ENCODE measurements around the gene VEGFC. TPM values are rescaled to one million over a fixed set of nuclear protein-coding genes. Genes with fewer than 3 reads are reported as not detected.

The VEGFC gene
- total RNA-seq, 2 donors from 2014 or later: 4.0 to 7.0 TPM

DNA sequence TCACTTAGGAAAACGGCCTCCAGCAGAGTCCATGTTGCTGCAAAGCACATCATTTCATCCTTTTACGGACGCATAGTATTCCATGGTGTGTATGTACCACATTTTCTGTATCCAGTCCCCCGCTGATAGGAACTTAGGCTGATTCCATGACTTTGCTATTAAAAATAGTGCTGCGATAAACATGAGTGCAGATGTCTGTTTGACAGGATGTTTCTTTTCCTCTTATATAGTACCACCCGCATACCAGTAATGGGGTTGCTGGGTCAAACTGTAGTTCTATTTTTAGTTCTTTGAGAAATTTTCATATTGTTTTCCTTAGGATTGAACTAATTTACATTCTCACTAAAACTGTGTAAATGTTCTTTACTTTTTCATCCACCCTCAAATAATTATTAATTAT lies 50.5 kb downstream of the VEGFC start:
- intact Hi-C loops (cut with DNase I): no loop called here
- no peaks in the 10 kb centered on the region for H3K9me3 ChIP-seq
- 91% methylated on average over 6 of the region's 6 CpGs for WGBS
- H3K36me3 ChIP-seq: no peaks in the 10 kb centered on the region
- no peak overlapping the region for H3K27ac ChIP-seq
- no peak for DNase-seq (ENCODE audit: low spot score)
- TF ChIP-seq POLR2AphosphoS5 (IDR thresholded peaks at IDR 0.05) (no peak), POLR2A (IDR thresholded peaks at IDR 0.05) (no peak)
- TF ChIP-seq, protein P1, sequence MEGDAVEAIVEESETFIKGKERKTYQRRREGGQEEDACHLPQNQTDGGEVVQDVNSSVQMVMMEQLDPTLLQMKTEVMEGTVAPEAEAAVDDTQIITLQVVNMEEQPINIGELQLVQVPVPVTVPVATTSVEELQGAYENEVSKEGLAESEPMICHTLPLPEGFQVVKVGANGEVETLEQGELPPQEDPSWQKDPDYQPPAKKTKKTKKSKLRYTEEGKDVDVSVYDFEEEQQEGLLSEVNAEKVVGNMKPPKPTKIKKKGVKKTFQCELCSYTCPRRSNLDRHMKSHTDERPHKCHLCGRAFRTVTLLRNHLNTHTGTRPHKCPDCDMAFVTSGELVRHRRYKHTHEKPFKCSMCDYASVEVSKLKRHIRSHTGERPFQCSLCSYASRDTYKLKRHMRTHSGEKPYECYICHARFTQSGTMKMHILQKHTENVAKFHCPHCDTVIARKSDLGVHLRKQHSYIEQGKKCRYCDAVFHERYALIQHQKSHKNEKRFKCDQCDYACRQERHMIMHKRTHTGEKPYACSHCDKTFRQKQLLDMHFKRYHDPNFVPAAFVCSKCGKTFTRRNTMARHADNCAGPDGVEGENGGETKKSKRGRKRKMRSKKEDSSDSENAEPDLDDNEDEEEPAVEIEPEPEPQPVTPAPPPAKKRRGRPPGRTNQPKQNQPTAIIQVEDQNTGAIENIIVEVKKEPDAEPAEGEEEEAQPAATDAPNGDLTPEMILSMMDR (IDR thresholded peaks at IDR 0.05): no peak
- no peak overlapping the region for H3K4me3 ChIP-seq
- H3K4me1 ChIP-seq (replicated peaks): no peaks in the 10 kb centered on the region
- H3K27me3 ChIP-seq (replicated peaks; ENCODE audit: insufficient read depth): no peaks in the 10 kb centered on the region

DNA sequence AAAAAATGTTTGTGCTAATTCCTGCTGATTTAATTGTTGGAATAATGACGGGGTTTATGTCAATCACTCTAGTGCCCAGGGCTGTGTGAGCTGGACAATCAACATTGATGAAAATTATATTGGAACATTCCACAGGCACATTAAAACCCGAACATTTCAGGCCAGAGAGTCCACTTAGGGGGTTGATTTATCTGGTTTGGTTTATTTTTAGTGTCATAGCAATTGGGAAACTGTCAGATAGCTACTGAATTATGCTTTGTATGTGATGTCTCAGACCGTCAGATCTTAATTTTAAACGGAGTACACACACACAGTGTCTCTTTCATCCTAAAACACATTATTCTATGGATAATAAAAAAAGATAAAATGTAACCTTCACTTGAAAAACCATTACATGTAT lies 51.5 kb downstream of the VEGFC start:
- Histone ChIP-seq H3K27me3 (replicated peaks; ENCODE audit: insufficient read depth) (no peaks in the 10 kb centered on the region), H3K36me3 (no peaks in the 10 kb centered on the region), H3K9me3 (no peaks in the 10 kb centered on the region), H3K27ac (no peak overlapping the region), H3K4me3 (no peak overlapping the region), H3K4me1 (replicated peaks) (no peaks in the 10 kb centered on the region)
- no peak for DNase-seq (ENCODE audit: low spot score)
- intact Hi-C loops (cut with DNase I): no loop called here
- TF ChIP-seq, protein P1 (IDR thresholded peaks at IDR 0.05): no peak
- TF ChIP-seq POLR2A (IDR thresholded peaks at IDR 0.05) (no peak), POLR2AphosphoS5 (IDR thresholded peaks at IDR 0.05) (no peak)
- WGBS: 34% methylated on average over 4 of the region's 4 CpGs

DNA sequence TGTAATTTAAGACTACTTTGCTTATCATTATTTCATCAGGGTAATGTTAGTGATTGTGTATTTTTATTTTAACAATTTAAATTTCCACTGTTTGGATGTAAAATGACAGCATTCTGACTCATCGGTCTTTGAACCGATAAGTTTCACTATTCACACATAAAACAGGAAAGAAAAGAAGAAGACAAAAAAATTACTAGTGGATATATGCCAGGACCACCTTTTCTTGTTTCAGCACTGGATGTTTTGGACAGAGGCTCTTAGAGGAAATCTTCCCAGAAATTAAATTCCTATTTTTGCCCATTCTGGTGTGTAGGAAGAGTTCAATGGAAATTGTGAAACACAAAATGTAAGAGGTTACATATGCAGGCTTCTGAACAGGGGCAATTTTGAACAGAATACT lies 57.4 kb downstream of the VEGFC start:
- WGBS: 67% methylated on average over 2 of the region's 2 CpGs

DNA sequence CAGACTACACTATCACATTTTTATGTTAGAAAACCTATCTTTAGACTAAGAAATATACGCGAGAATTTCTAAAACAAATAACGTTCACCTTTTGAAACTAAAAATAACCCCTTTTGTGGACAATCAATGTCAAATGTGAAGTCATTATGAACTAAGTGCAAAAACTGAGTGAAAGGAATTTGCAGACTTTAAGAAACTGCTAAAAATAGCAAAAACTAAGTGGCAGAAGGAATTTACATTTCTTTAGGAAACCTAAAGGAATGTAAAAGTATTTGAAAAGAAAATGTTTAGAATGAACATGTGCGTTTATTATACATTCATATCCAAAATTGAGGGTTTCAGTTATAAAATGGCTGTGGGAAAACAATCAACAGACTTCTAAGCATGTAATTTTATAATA lies 58.3 kb downstream of the VEGFC start:
- no peaks in the 10 kb centered on the region for H3K4me1 ChIP-seq (replicated peaks)
- H3K27ac ChIP-seq: no peak overlapping the region
- intact Hi-C loops (cut with DNase I): no loop called here
- no peak overlapping the region for H3K4me3 ChIP-seq
- H3K36me3 ChIP-seq: no peaks in the 10 kb centered on the region
- H3K9me3 ChIP-seq: no peaks in the 10 kb centered on the region
- 73% methylated on average over 4 of the region's 4 CpGs for WGBS
- no peak for DNase-seq (ENCODE audit: low spot score)
- H3K27me3 ChIP-seq (replicated peaks; ENCODE audit: insufficient read depth): no peaks in the 10 kb centered on the region
- TF ChIP-seq POLR2AphosphoS5 (IDR thresholded peaks at IDR 0.05) (no peak), POLR2A (IDR thresholded peaks at IDR 0.05) (no peak)
- TF ChIP-seq, protein P1 (IDR thresholded peaks at IDR 0.05): no peak

More for the DNA sequence above, 57.4 kb downstream of the VEGFC start:
- TF ChIP-seq, protein P1 (IDR thresholded peaks at IDR 0.05): no peak
- TF ChIP-seq POLR2AphosphoS5 (IDR thresholded peaks at IDR 0.05): no peak
- Histone ChIP-seq H3K36me3 (no peaks in the 10 kb centered on the region), H3K4me1 (replicated peaks) (no peaks in the 10 kb centered on the region), H3K9me3 (no peaks in the 10 kb centered on the region), H3K27me3 (replicated peaks; ENCODE audit: insufficient read depth) (no peaks in the 10 kb centered on the region), H3K27ac (no peak overlapping the region), H3K4me3 (no peak overlapping the region)
- DNase-seq (ENCODE audit: low spot score): no peak
- intact Hi-C loops (cut with DNase I): no loop called here

DNA sequence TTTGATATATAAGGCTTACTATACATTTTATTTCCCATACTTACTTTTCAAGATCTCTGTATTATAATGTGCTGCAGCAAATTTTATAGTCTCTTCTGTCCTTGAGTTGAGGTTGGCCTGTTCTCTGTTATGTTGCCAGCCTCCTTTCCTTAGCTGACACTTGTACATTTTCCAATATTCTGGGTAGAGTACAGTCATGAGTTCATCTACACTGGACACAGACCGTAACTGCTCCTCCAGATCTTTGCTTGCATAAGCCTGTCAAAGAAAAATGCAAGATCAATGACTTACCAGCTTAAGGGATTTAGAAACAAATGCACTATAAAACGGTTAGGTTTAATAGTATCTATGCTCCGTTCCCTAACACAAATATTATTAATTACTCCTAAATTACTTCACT lies 63.2 kb downstream of the VEGFC start:
- H3K9me3 ChIP-seq: no peaks in the 10 kb centered on the region
- no peak for DNase-seq (ENCODE audit: low spot score)
- intact Hi-C loops (cut with DNase I): no loop called here
- H3K4me3 ChIP-seq: no peak overlapping the region
- no peaks in the 10 kb centered on the region for H3K36me3 ChIP-seq
- 53% methylated on average over 3 of the region's 3 CpGs for WGBS
- TF ChIP-seq, protein P1 (IDR thresholded peaks at IDR 0.05): no peak
- H3K27ac ChIP-seq: no peak overlapping the region
- no peaks in the 10 kb centered on the region for H3K4me1 ChIP-seq (replicated peaks)
- no peaks in the 10 kb centered on the region for H3K27me3 ChIP-seq (replicated peaks; ENCODE audit: insufficient read depth)
